GM19351 (cell line): ENCODE data around the gene KCNK3.
"Not testable (repeated sequence)": the region's sequence is repeated elsewhere in the genome, so short reads cannot be mapped to it uniquely, and the experiment has no call there.

Experiments used
- ATAC-seq: cut with Tn5 transposase; IDR thresholded peaks from one replicate; pipeline ENCODE4 v1.9.1; 2021; ENCODE audit warnings: mild to moderate bottlenecking, moderate library complexity; ENCODE audit not compliant: unreplicated experiment

Gene KCNK3

DNA sequence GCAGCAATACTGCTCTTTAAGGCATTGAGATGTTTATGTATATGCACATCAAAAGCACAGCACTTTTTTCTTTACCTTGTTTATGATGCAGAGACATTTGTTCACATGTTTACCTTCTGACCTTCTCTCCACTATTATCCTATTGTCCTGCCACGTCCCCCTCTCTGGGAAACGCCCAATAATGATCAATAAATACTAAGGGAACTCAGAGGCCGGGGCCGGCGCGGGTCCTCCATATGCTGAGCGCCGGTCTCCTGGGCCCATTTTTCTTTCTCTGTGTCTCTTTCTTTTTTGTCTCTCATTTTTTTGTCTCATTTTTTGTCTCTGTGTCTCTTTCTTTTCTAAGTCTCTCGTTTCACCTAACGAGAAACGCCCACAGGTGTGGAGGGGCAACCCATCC, 57.9 kb downstream of the KCNK3 start:
- ATAC-seq: not testable (repeated sequence)

DNA sequence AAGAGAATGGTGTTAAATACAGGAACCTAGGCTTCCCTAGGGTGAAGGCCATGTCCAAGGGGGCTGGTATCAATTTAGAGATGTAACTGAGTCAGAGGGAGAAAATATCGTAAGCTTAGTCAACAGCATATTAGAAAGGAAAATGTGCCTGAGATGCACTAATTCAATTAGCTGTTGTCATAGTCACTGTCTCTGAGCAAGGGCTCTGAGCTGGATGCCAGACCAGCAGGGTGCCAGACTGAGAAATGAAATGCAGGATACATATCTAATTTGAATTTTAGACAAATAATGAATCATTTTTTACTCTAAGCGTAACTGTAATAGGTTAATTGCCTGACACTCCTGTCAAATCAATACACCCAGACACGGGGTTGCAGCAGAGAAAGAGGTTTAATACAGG, 60.1 kb downstream of the KCNK3 start:
- ATAC-seq: no peak

DNA sequence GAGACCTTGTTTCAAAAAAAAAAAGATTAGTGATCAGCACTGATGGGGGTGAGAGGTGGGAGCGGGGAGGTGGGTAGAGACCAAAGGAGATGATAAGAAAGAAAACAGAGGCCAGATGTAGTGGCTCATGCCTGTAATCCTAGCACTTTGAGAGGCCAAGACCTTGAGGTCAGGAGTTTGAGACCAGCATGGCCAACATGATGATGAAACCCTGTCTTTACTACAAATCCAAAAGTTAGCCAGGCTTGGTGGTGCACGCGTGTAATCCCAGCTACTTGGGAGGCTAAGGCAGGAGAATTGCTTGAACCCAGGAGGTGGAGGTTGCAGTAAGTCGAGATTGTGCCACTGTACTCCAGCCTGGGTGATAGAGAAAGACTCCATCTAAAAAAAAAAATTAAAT, 62.0 kb downstream of the KCNK3 start:
- ATAC-seq: no peak

DNA sequence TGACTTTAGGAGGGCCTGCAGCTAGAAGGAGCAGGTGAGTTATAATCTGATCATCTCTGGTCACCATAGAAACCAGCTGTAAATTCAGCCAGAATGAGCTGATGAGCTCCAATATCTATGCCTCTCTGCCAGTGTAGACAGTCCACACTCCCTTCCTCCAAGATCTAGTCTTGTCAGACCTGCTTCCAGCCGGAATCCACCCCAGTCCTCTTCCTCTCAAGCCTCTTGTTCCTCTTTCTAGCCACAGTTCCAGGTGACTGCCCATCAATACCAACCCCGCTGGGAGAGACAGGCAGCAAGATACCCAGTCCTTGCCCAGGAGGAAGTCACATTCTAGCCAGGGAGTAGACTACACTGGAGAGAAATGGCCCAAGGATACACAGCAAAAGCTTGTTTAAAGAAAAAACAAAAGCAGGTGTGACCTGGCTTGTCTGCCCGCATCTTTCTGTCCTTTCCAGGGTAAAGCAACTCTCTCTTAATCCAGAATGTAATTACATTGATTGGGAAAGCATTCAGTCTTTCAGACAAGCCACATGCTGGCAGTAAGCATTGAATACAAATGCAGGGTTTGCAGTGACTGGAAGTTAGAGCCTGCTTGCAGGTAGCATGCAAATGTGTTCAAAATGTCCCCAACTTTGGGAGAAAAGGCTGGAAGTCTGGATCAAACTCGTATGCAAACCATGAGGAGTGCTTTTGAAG, 62.6 kb downstream of the KCNK3 start:
- no peak for ATAC-seq

DNA sequence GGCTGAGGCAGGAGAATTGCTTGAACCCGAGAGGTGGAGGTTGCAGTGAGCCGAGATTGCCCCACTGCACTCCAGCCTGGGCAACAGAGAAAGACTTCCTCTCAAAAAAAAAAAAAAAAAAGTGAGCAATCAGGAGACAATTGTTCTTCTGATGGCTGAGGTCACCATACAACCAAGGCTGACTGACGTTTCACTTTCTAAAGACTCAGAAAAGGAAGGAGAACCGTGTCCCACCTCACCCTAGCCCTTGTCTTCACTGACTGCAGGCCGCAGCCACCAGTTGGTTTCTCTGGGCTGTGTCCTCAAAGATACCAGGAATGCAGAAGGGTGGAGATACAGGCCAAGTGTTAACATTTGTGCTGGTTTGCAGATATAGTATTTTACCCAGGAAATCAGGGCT, 63.8 kb downstream of the KCNK3 start:
- ATAC-seq: no peak

DNA sequence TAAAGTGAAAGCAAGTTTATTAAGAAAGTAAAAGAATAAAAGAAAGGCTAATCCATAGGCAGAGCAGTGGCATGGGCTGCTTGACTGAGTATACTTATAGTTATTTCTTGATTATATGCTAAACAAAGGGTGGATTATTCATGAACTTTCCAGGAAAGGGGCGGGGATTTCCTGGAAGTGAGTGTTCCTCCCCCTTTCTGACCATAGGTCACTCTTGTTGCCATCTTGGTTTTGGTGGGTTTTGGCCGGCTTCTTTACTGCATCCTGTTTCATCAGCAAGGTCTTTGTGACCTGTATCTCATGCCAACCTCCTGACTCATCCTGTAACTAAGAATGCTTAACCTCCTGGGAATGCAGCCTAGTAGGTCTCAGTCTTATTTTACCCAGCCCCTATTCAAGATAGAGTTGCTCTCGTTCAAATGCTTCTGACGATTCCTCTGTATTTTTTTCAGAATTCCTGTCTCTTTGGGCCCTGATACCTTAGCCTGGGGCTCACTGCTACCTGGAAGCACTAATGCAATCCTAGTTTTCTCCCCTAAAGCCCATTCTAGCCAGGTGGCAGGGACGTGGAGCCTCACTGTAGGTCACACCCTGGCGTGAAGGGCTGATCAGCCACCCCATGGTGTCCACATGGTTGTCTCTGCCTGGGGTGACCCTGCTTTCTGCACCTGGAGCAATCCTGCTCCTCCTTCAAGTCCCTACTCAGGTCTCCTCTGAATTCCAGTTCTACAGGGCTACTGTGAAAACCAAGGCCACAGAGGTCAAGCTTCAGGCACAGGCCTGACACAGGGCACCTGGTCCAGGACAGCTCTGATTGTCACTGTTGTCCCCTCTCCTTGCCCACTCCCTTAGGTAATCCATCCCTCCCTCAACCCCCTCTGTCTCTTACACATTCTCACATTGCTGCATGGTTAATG, 65.6 kb downstream of the KCNK3 start:
- no peak for ATAC-seq

DNA sequence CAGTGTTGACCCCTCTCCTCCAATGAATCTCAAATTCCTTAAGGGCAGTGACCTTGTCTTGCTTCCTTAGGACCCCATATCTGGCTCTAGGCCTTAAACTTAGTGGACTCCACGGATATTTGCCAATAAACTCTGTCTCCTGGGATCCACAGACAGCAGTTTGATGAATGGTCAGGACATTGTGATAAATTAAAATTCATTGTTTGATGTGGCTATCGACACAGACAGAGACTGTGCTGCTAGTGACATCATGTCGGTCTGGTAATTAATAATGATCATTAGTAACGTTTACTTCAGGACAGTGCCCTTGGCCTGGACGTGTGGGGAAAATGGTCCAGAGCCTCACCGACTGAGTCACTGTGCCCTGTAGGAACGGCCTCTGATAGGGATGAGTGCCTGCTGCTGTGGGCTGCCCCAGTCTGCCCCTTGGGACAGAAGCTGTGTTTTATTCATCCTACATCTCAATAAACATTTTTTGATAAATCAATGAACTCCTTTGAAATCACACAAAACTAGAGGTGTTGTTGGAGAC, 66.3 kb downstream of the KCNK3 start:
- ATAC-seq: no peak

DNA sequence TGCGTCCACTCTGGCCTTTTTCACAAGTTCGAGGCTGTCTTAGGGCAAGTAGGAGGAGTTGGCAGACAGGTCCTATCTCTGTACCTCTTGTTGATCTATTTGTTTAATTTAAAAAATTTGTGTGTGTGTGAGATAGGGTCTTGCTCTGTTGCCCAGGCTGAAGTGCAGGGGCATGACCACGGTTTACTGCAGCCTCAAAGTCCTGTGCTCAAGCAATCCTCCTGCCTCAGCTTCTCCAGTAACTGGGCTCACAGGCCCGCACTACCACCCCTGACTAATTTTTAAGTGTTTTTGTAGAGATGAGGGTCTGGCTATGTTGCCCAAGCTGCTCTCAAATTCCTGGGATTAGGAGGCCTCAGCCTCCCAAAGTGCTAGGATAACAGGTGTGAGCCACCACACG, 67.3 kb downstream of the KCNK3 start:
- ATAC-seq: no peak

DNA sequence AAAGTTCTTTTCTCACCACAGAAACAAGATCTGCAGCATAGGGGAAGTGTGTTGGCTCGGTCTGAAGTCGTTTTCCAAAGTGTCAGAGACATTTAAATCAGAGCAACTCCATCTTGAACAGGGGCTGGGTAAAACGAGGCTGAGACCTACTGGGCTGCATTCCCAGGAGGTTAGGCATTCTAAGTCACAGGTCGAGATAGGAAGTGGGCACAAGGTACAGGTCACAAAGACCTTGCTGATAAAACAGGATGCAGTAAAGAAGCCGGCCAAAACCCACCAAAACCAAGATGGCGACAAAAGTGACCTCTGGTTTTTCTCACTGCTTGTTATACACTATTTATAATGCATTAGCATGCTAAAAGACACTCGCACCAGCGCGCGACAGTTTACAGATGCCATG, 68.5 kb downstream of the KCNK3 start:
- not testable (repeated sequence) for ATAC-seq

DNA sequence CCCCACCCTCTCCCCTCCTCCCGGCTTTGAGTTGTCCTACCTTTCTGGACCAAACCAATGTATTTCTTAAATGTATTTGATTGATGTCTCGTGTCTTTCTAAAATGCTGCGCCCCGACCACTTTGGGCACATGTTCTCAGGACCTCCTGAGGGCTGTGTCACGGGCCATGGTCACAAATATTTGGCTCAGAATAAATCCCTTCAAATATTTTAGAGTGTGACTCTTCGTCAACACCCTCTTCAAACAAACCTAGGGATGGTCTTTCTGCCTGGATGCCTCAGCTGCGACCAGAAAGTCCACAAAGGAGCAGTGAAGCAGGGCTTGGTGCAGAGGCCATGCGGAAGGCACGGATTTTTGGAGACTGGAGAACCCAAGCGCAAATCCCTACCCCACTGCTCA, 70.5 kb downstream of the KCNK3 start:
- no peak for ATAC-seq

DNA sequence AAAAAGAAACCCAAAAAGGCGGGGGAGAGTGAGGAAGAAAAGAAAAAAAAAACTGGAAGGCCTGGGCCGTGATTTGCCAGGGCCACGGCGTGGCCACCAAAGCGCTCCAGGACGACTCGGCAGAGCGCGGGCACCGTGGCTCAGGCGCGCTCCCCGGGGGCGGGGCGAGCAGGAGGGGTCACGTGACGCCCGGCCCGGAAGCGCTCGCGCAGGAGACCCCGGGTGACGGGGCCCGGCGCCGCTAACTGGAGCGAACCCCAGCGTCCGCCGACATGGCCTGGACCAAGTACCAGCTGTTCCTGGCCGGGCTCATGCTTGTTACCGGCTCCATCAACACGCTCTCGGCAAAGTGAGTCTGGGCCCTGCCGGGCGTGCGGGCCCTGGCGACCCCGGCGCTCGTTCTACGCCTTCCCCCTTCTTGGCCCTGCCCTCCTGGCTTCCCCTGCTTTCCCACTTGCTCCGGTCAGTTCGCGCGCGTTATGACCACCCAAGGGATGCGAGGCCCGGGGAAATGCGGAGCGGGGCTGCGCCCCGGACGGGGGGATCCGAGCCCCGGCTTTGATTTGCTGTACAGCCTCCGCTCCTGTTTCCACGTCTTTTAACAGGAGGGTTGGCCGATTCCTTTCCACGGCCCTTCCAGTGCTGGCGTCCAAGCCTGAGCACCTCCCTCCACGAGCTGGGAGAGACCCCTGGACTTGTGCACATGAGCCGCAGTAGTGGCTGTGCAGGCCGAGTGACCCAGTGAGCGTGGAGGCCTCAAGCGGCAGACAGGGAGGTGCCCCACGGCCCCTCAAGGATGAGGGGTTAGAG, 71.8 kb downstream of the KCNK3 start, which contains the start of gene SLC35F6:
Gene SLC35F6, plus strand, starts transcription at position 207 of the 810 bp plus-strand sequence. Its CDS starts 66 bp downstream, at position 273.
- ATAC-seq: peak; percentile 86

DNA sequence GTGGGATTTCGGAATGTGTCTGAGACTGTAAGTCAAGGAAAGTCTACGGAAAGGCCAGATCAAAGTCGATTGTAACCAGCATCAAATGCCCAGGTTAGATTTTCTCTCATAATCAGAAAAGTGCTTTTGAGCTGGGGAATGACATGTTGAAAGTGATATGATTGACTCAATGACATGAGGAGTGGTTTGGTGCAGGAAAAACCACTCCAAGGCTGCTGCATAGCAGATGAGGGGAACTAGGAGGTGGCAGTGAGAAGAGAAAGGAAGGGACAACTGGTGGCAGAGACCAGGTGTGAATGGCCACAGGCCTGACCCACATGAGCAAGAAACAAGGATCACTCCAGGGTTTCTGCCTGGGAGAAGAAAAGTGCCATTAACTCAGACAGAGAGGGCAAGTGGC, 72.4 kb downstream of the KCNK3 start:
- no peak for ATAC-seq

DNA sequence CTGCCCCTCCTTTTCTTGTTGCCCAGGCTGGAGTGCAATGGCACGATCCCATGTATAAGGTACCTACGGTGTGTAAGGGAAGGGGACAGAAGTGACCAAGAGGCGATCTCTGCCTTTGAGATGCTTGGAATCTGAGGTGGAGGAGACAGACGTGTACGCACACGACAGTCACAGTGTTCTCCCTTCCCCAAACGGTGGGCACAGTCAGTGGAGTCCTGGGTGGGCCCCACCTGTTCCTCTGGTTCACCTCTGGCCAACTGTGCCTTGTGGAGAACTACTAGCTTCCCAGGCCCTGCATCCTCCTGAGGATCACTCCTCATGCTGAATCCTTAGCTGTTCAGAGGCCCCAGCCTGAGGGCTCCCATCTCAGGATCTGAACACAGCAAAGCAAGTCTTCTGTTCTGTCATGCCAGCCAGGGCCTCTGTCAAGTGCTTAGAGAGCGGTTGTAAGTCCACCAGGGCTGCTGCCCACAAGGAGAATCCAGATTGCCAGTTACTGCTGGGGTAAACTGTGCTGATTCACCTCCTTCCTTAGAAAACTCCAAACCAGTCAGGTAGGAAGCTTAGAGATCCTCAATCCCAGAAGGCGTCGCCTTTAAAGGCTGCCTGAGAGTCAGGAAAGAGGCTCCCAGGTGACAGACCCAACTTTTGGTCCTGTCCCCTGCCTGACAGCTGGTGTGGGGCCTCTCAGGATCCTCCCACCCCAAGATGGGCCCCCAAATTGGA, 73.1 kb downstream of the KCNK3 start:
- no peak for ATAC-seq

DNA sequence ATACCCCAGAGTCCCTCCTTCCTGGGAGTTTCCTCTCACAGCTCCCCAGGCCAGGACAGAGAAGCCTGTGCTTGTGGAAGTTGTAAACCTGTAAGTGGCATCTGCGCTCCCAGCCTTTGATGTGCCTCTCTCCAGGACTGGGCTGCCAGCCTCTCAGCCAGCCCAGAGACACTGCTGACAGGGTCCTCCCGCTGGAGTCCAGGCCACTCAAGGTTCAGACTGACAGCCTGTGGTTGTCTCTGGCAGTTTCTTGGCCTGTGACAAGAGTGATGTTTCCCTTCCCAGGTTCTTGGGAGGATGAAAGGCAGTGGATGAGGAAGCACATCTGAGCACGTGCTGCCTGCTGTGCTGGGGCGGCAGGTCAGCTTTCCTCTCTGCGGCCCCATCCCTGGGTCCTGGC, 74.6 kb downstream of the KCNK3 start:
- no peak for ATAC-seq

DNA sequence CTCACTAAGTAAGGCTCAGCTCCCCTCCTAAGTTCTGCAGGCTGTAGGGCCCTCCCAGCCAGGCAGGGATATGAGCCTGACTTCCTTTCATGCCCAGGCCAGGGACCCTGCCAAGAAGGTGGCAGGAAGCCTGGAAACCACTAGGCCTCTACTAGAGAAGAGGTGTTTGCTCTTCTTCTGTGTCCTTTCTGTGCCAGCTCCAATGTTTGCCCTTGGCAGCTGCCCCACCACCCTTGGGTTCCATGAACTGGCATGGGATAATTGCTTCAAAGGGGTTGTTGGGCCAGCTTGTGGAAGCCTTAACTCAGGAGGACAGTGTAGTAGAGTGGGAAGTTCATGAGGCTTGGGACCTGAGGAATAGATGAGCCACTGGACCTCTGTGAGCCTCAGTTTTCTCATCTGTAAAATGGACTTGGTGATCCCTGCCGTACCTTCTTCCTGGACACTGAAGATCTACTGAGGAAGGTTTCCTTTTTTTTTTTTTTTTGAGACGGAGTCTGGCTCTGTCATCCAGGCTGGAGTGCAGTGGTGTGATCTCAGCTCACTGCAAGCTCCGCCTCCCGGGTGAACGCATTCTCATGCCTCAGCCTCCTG, 75.5 kb downstream of the KCNK3 start:
- no peak for ATAC-seq

DNA sequence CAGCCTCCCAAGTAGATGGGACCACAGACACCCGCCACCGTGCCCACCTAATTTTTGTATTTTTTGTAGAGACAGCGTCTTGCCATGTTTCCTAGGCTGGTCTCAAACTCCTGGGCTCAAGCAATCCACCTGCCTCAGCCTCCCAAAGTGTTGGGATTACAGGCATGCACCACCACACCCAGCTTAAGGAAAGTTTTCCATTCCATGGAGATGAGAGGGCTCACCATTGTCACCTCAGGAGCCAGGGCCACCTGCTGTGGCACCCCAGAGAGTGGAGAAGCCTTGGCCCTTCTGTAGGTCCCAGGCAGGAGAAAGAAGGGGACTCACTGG, 76.2 kb downstream of the KCNK3 start:
- ATAC-seq: no peak

DNA sequence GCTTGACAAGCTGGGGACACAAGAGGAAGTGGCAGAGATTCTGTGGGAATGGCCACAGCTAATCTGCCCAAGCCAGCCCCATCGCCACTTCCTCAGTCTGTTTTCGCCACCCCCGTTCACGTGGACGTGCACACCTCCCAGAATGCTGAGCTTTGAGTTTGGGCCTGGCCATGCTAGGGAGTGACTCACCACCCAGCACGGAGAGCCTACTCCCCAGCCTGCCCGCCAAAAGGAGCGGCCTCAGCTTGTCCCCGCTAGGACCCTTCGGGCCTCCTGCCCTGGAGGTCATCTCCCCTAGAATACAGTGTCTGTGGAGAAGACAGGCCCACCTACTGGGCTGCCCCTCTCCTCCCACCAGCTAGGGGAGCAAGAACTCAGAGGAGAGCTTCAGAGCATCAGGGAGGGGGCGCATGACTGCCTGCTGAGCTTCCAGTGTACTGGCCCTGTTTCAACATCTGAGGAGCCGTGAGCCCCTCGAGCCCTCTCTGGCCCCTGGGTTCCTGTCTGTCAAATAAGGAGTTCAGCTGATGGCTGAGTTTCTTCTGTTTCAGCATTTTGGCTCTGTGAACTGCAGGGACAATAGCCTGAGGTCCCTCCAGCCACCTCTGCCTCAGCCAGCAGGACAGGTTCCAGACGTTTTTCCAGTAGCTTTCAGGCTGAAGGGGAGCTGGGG, 76.7 kb downstream of the KCNK3 start:
- no peak for ATAC-seq

DNA sequence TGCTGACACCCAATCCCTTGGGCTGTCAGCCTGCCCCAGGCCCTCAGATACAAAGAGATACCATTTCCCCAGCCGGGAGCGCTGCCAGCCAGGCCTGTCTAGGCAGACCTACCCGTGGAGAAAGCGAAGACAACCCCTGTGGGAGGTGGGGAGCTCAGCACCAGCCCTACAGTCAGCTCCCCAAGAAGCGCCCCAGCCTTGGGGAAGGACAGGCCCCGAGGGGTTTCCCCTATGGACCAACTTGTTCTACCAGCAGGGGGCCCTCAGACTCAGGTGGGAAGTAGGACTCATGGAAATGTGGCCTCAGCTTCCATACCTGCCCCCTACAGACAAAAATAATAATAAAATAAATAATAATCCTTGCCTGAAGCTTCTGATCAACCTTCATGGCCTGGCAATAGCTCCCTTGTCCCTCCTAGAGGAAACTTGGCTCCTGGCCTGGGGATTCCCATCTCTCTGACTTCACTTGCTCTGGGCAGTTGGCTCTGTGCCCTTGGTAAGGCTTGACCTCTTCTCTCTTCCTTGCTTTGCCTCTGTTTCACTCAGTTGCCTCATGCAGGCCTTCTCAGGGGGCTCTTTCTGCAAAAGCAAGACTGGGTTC, 78.6 kb downstream of the KCNK3 start:
- no peak for ATAC-seq
